ENCODE results near the gene UBD. TPM values are rescaled to one million over a fixed set of nuclear protein-coding genes. Genes with fewer than 3 reads are reported as not detected.

UBD gene
- total and polyA plus RNA-seq, 2 of the 13 experiments (the other 11 are each of a cell fraction or from before 2014, with no cell fraction given), result 13.9 to 172 TPM

DNA sequence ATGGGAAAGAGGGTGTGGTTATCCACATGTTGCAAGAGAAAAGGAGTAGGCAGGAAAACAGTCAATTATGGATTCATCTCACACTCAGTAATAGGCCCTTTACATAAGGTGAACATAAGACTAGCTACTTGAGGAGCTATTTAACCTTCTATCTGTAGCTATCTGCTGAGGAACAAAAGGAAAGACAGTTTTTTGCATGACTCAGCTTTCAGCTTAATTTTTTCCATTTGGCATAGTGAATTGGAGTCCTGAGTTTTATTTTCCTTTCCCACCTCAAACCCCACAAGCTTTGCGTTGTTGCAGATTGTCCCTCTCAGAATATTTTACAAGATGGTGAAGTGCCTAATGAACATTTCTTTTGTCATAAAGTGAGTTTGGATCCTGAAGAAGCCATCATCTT is 32.4 kb downstream of the UBD start:
- H2AFZ ChIP-seq (ENCODE audit: low read length), result no peak overlapping the region
- no peaks in the 10 kb centered on the region for H3K27me3 ChIP-seq (ENCODE audit: control insufficient read depth in 1 of 2, insufficient read depth in 2 of 2, low read length in 2 of 2)
- no peaks in the 10 kb centered on the region for H3K9me3 ChIP-seq (ENCODE audit: low read length)
- no peak overlapping the region for H3K4me3 ChIP-seq (replicated peaks in 1 of 3; ENCODE audit: insufficient read depth in 1 of 3, low read depth in 2 of 3, low read length in 3 of 3)
- no peak overlapping the region for H3K9ac ChIP-seq (ENCODE audit: insufficient read depth, low read depth, low read length)
- ATAC-seq, result no peak
- POLR2A ChIA-PET, result no interaction called here
- no peak for DNase-seq (ENCODE audit: low spot score)
- H3K4me2 ChIP-seq (ENCODE audit: low read depth, low read length), result no peak overlapping the region
- H3K4me1 ChIP-seq (ENCODE audit: insufficient read depth, low read length), result no peaks in the 10 kb centered on the region
- CTCF ChIA-PET (ENCODE audit: low intra/inter-chr PET ratio, low total read pairs), result no interaction called here
- no peaks in the 10 kb centered on the region for H3K79me2 ChIP-seq (ENCODE audit: insufficient read depth, low read length)
- no TSS peak for BruUV-seq (replicated peaks)
- intact Hi-C loops (cut with micrococcal nuclease; ENCODE audit: unreplicated experiment) (no loop called here), in situ Hi-C loops (cut with HindIII; ENCODE audit: extremely low pct_ligation_motif_present, low pct_unique_long_range_greater_than_20kb) (no loop called here)
- H4K20me1 ChIP-seq (ENCODE audit: insufficient read depth, low read length), result no peaks in the 10 kb centered on the region
- no peak overlapping the region for H3K27ac ChIP-seq (ENCODE audit: extremely low read length, insufficient read depth, low read length)
- TF ChIP-seq ZNF33B (CRISPR knock-in tag; IDR thresholded peaks at IDR 0.05), result no peak
- 0 out of 4 replicates have a peak, but pooled peaks of 1 of the 2 experiments have one; percentile 16 for TF ChIP-seq MAFK (conservative IDR thresholded peaks at IDR 0.05 in 1 of 2, IDR thresholded peaks at IDR 0.05 in 1 of 2; ENCODE audit: low read length in 2 of 2)
- no peak for TF ChIP-seq HOXA9 (CRISPR knock-in tag; IDR thresholded peaks at IDR 0.05; ENCODE audit: borderline replicate concordance)
- TF ChIP-seq HDAC1 (CRISPR knock-in tag; IDR thresholded peaks at IDR 0.05), result no peak
- no peak for TF ChIP-seq NPAS2 (CRISPR knock-in tag; IDR thresholded peaks at IDR 0.05; ENCODE audit: borderline replicate concordance)
- TF ChIP-seq HDAC6 (IDR thresholded peaks at IDR 0.05; ENCODE audit: low read depth, low read length), result no peak
- TF ChIP-seq ZNF275 (CRISPR knock-in tag; IDR thresholded peaks at IDR 0.05; ENCODE audit: borderline replicate concordance), result no peak
- H3K36me3 ChIP-seq (replicated peaks in 1 of 2; ENCODE audit: control insufficient read depth in 1 of 2, insufficient read depth in 2 of 2, low read length in 2 of 2), result no peaks in the 10 kb centered on the region
- no peak for FAIRE-seq
- WGBS (ENCODE audit: low lambda C conversion rate), result 100% methylated on average over 1 of the region's 1 CpG

DNA sequence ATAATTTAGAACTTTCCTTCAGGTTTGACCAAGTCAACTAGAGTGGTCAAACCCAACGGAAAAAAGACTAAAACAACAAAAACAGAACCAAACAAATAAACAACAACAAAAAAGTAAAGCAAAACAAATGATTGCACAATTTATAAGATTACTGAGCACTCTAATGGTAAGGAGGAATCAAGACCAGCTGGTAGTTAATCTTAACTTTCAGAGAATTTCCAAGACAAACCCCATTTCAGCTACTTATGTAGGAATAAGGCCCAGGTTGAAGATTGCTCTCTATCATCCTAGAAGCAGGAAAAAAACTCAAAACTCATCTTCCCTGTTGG is 34.3 kb downstream of the UBD start:
- no peak overlapping the region for H2AFZ ChIP-seq (ENCODE audit: low read length)
- H3K9ac ChIP-seq (ENCODE audit: insufficient read depth, low read depth, low read length), result no peak overlapping the region
- no peak overlapping the region for H3K27ac ChIP-seq (ENCODE audit: extremely low read length, insufficient read depth, low read length)
- ChIA-PET CTCF (ENCODE audit: low intra/inter-chr PET ratio, low total read pairs) (no interaction called here), POLR2A (no interaction called here)
- no peaks in the 10 kb centered on the region for H3K79me2 ChIP-seq (ENCODE audit: insufficient read depth, low read length)
- no peaks in the 10 kb centered on the region for H3K4me1 ChIP-seq (ENCODE audit: insufficient read depth, low read length)
- H3K36me3 ChIP-seq (replicated peaks in 1 of 2; ENCODE audit: control insufficient read depth in 1 of 2, insufficient read depth in 2 of 2, low read length in 2 of 2), result no peaks in the 10 kb centered on the region
- no peak for TF ChIP-seq MIER3 (CRISPR knock-in tag; IDR thresholded peaks at IDR 0.05; ENCODE audit: borderline replicate concordance)
- peak; percentile 14; the same call in 1 of the 2 replicates for TF ChIP-seq CEBPB (IDR thresholded peaks at IDR 0.05; ENCODE audit: borderline replicate concordance, low read depth, low read length)
- H3K27me3 ChIP-seq (ENCODE audit: control insufficient read depth in 1 of 2, insufficient read depth in 2 of 2, low read length in 2 of 2), result no peaks in the 10 kb centered on the region
- no peak overlapping the region for H3K4me3 ChIP-seq (replicated peaks in 1 of 3; ENCODE audit: insufficient read depth in 1 of 3, low read depth in 2 of 3, low read length in 3 of 3)
- H3K9me3 ChIP-seq (ENCODE audit: low read length), result no peaks in the 10 kb centered on the region
- WGBS (ENCODE audit: low lambda C conversion rate), result 1% methylated on average over 1 of the region's 1 CpG
- intact Hi-C loops (cut with micrococcal nuclease; ENCODE audit: unreplicated experiment), result no loop called here
- H4K20me1 ChIP-seq (ENCODE audit: insufficient read depth, low read length), result no peaks in the 10 kb centered on the region
- in situ Hi-C loops (cut with HindIII; ENCODE audit: extremely low pct_ligation_motif_present, low pct_unique_long_range_greater_than_20kb), result no loop called here
- BruUV-seq (replicated peaks), result no TSS peak
- FAIRE-seq, result no peak
- DNase-seq (ENCODE audit: low spot score), result no peak
- ATAC-seq, result no peak
- no peak overlapping the region for H3K4me2 ChIP-seq (ENCODE audit: low read depth, low read length)

Measured in HepG2 (cell line).